ENCODE data around the gene PNPLA5. TPM values are rescaled to one million over a fixed set of nuclear protein-coding genes. Genes with fewer than 3 reads are reported as not detected.

The PNPLA5 gene
- polyA plus RNA-seq, 1 experiment = not detected

GRCh38 chr22:43843783-43844530 is 47.9 kb downstream of the PNPLA5 start:
- no peaks in the 10 kb centered on the region for H3K36me3 ChIP-seq (ENCODE audit: control insufficient read depth, insufficient read depth, low read length)
- H3K4me3 ChIP-seq (ENCODE audit: low read depth, low read length) = no peak overlapping the region
- 0 out of 2 replicates have a peak, but pooled peaks cover 2% of the 10 kb centered on the region for H3K27me3 ChIP-seq (ENCODE audit: control insufficient read depth, insufficient read depth, low read length)
- ChIA-PET POLR2A (no interaction called here), CTCF (interaction anchor here (0.7 to 1.8 kb wide), 4 partner anchors 9 to 528 kb away, joined by 3 to 6 read pairs (median 4); no protein-coding TSS in a partner anchor)
- no peak for TF ChIP-seq CTCF (IDR thresholded peaks at IDR 0.05; ENCODE audit: insufficient read depth, low read depth, low read length)
- no peak for DNase-seq (ENCODE audit: low read depth)

GRCh38 chr22:43841742-43842141 is 50.1 kb downstream of the PNPLA5 start:
- ChIA-PET CTCF (interaction anchor here (1.3 kb wide), 1 partner anchor 15 kb away, joined by 7 read pairs; no protein-coding TSS in a partner anchor), POLR2A (no interaction called here)
- TF ChIP-seq CTCF (IDR thresholded peaks at IDR 0.05; ENCODE audit: insufficient read depth, low read depth, low read length) = no peak
- DNase-seq (ENCODE audit: low read depth) = no peak
- Histone ChIP-seq H3K4me3 (ENCODE audit: low read depth, low read length) (no peak overlapping the region), H3K27me3 (ENCODE audit: control insufficient read depth, insufficient read depth, low read length) (no peaks in the 10 kb centered on the region), H3K36me3 (ENCODE audit: control insufficient read depth, insufficient read depth, low read length) (no peaks in the 10 kb centered on the region)

- Histone ChIP-seq H3K36me3 (ENCODE audit: control insufficient read depth, insufficient read depth, low read length) (no peaks in the 10 kb centered on the region), H3K4me3 (ENCODE audit: low read depth, low read length) (no peak overlapping the region), H3K27me3 (ENCODE audit: control insufficient read depth, insufficient read depth, low read length) (no peaks in the 10 kb centered on the region)
- CTCF ChIA-PET = interaction anchor here (1.3 kb wide), 1 partner anchor 14 kb away, joined by 7 read pairs; no protein-coding TSS in a partner anchor
- DNase-seq (ENCODE audit: low read depth) = no peak
- no peak for TF ChIP-seq CTCF (IDR thresholded peaks at IDR 0.05; ENCODE audit: insufficient read depth, low read depth, low read length)
- POLR2A ChIA-PET = no interaction called here
Measured at GRCh38 chr22:43840851-43841250, 51.0 kb downstream of the PNPLA5 start.

GRCh38 chr22:43840431-43840830 is 51.4 kb downstream of the PNPLA5 start:
- TF ChIP-seq CTCF (IDR thresholded peaks at IDR 0.05; ENCODE audit: insufficient read depth, low read depth, low read length) = no peak
- Histone ChIP-seq H3K36me3 (ENCODE audit: control insufficient read depth, insufficient read depth, low read length) (no peaks in the 10 kb centered on the region), H3K4me3 (ENCODE audit: low read depth, low read length) (no peak overlapping the region), H3K27me3 (ENCODE audit: control insufficient read depth, insufficient read depth, low read length) (no peaks in the 10 kb centered on the region)
- CTCF ChIA-PET = interaction anchor here (1.3 kb wide), 1 partner anchor 14 kb away, joined by 7 read pairs; no protein-coding TSS in a partner anchor
- POLR2A ChIA-PET = no interaction called here
- DNase-seq (ENCODE audit: low read depth) = no peak

GRCh38 chr22:43839781-43840180 is 52.0 kb downstream of the PNPLA5 start:
- no peak for DNase-seq (ENCODE audit: low read depth)
- ChIA-PET POLR2A (no interaction called here), CTCF (no interaction called here)
- no peak for TF ChIP-seq CTCF (IDR thresholded peaks at IDR 0.05; ENCODE audit: insufficient read depth, low read depth, low read length)
- Histone ChIP-seq H3K36me3 (ENCODE audit: control insufficient read depth, insufficient read depth, low read length) (no peaks in the 10 kb centered on the region), H3K4me3 (ENCODE audit: low read depth, low read length) (no peak overlapping the region), H3K27me3 (ENCODE audit: control insufficient read depth, insufficient read depth, low read length) (no peaks in the 10 kb centered on the region)
